HG02981 (cell line): ENCODE results near the gene CRHR1.

Source experiments
- ATAC-seq: cut with Tn5 transposase; IDR thresholded peaks from one replicate; pipeline ENCODE4 v1.9.1; 2021; ENCODE audit warnings: mild to moderate bottlenecking, moderate library complexity; ENCODE audit not compliant: unreplicated experiment

CRHR1 gene

GRCh38 chr17:45820052-45820780 is 36.1 kb downstream of the CRHR1 start:
- ATAC-seq = no peak

GRCh38 chr17:45821147-45821546 is 37.0 kb downstream of the CRHR1 start:
- ATAC-seq = no peak

- ATAC-seq = no peak
Observed at GRCh38 chr17:45823598-45823997, 39.5 kb downstream of the CRHR1 start.

- no peak for ATAC-seq
Observed at GRCh38 chr17:45824475-45824874, 40.4 kb downstream of the CRHR1 start.

- no peak for ATAC-seq
Observed at GRCh38 chr17:45824901-45825492, 40.9 kb downstream of the CRHR1 start.

GRCh38 chr17:45825792-45826191 is 41.7 kb downstream of the CRHR1 start:
- no peak for ATAC-seq

- ATAC-seq = no peak
Observed at GRCh38 chr17:45826919-45827588, 42.9 kb downstream of the CRHR1 start.

GRCh38 chr17:45828171-45828570 is 44.1 kb downstream of the CRHR1 start:
- ATAC-seq = no peak

GRCh38 chr17:45828582-45829133 is 44.5 kb downstream of the CRHR1 start:
- no peak for ATAC-seq

GRCh38 chr17:45833920-45834319 is 49.8 kb downstream of the CRHR1 start:
- no peak for ATAC-seq

GRCh38 chr17:45834471-45835396 is 50.6 kb downstream of the CRHR1 start:
- no peak for ATAC-seq

- no peak for ATAC-seq
Observed at GRCh38 chr17:45835481-45835880, 51.4 kb downstream of the CRHR1 start.

GRCh38 chr17:45836047-45837044 is 52.2 kb downstream of the CRHR1 start:
- ATAC-seq = no peak

GRCh38 chr17:45837187-45837586 is 53.1 kb downstream of the CRHR1 start:
- ATAC-seq = no peak

- ATAC-seq = no peak
Observed at GRCh38 chr17:45837603-45838002, 53.5 kb downstream of the CRHR1 start.

GRCh38 chr17:45838751-45839295 is 54.7 kb downstream of the CRHR1 start:
- no peak for ATAC-seq

GRCh38 chr17:45839442-45839841 is 55.3 kb downstream of the CRHR1 start:
- no peak for ATAC-seq

- no peak for ATAC-seq
Observed at GRCh38 chr17:45841186-45841585, 57.1 kb downstream of the CRHR1 start.

GRCh38 chr17:45841883-45842525 is 57.9 kb downstream of the CRHR1 start:
- ATAC-seq = no peak
